ENCODE results near the gene ZNF358. TPM values are rescaled to one million over a fixed set of nuclear protein-coding genes. Genes with fewer than 3 reads are reported as not detected.

ZNF358 gene
- total RNA-seq, 4 donors from 2014 or later: 50.2 to 72.7 (median 69.1) TPM

DNA sequence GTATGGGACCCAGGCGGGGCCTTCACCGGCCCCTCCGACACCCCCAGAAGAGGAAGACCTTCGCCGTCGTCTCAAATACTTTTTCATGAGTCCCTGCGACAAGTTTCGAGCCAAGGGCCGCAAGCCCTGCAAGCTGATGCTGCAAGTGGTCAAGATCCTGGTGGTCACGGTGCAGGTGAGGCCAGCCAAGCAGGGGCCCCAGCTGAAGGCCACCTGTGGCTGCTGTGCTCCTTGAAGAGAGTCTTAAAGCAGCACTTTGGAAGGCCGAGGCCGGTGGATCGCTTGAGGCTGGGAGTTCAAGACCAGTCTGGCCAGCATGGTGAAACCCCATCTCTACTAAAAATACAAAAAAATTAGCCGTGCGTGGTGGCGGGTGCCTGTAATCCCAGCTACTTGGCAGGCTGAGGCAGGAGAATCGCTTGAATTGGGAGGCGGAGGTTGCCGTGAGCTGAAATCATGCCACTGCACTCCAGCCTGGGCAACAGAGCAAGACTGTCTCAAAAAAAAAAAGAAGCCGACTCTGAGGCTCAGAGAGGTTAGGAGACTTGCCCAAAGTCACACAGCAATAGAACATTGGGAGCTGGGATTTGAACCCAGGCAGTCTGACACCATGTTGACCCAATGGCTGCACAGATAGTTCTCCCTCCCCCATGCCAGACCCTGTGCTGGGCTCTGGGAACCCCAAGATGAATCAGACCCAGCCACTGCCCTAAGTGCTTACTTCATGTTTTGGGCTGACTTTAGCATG is 9.3 kb downstream of the ZNF358 start:
- H3K4me3 ChIP-seq: no peak overlapping the region
- intact Hi-C loops (cut with DNase I; ENCODE audit: low total_unique reads): no loop called here
- in situ Hi-C loops (cut with MboI; ENCODE audit: low pct_ligation_motif_present in 1 of 4, low pct_unique_long_range_greater_than_20kb in 1 of 4, low sequenced_read_pairs in 3 of 4): no loop called here
- 94 to 95% methylated on average over 6 to 20 of the region's 20 CpGs for WGBS, 2 donors (ENCODE audit: low coverage in 1 of 2)
- H3K27ac ChIP-seq: no peak overlapping the region
- DNase-seq: no peak
- TF ChIP-seq CTCF (IDR thresholded peaks at IDR 0.05): no peak
- TF ChIP-seq EP300 (IDR thresholded peaks at IDR 0.05; ENCODE audit: low read depth): no peak
- no peak for TF ChIP-seq POLR2A (IDR thresholded peaks at IDR 0.05)
- TF ChIP-seq POLR2AphosphoS5 (IDR thresholded peaks at IDR 0.05): no peak
- H3K27me3 ChIP-seq: no peaks in the 10 kb centered on the region
- H3K9me3 ChIP-seq: no peaks in the 10 kb centered on the region
- no peaks in the 10 kb centered on the region for H3K36me3 ChIP-seq
- H3K4me1 ChIP-seq: peaks cover 7 to 20% (median 18%) of the 10 kb centered on the region in 4 donors

- no peaks in the 10 kb centered on the region for H3K9me3 ChIP-seq
- no peak for DNase-seq
- H3K4me3 ChIP-seq: no peak overlapping the region
- TF ChIP-seq POLR2AphosphoS5 (IDR thresholded peaks at IDR 0.05): no peak
- TF ChIP-seq POLR2A (IDR thresholded peaks at IDR 0.05): no peak
- TF ChIP-seq EP300 (IDR thresholded peaks at IDR 0.05; ENCODE audit: low read depth): no peak
- no peak for TF ChIP-seq CTCF (IDR thresholded peaks at IDR 0.05)
- no peaks in the 10 kb centered on the region for H3K36me3 ChIP-seq
- WGBS, 2 donors (ENCODE audit: low coverage in 1 of 2): 83 to 87% methylated on average over 4 to 31 of the region's 31 CpGs
- intact Hi-C loops (cut with DNase I; ENCODE audit: low total_unique reads) (no loop called here), in situ Hi-C loops (cut with MboI; ENCODE audit: low pct_ligation_motif_present in 1 of 4, low pct_unique_long_range_greater_than_20kb in 1 of 4, low sequenced_read_pairs in 3 of 4) (no loop called here)
- no peaks in the 10 kb centered on the region for H3K27me3 ChIP-seq
- peaks cover 7 to 20% (median 17%) of the 10 kb centered on the region in 4 donors for H3K4me1 ChIP-seq
- no peak overlapping the region for H3K27ac ChIP-seq
Observed at GRCh38 chr19:7526059-7526929, 10.4 kb downstream of the ZNF358 start.

- intact Hi-C loops (cut with DNase I; ENCODE audit: low total_unique reads): no loop called here
- no peaks in the 10 kb centered on the region for H3K36me3 ChIP-seq
- in situ Hi-C loops (cut with MboI; ENCODE audit: low pct_ligation_motif_present in 1 of 4, low pct_unique_long_range_greater_than_20kb in 1 of 4, low sequenced_read_pairs in 3 of 4): no loop called here
- no peaks in the 10 kb centered on the region for H3K27me3 ChIP-seq
- no peak overlapping the region for H3K4me3 ChIP-seq
- H3K4me1 ChIP-seq: peaks cover 7 to 12% (median 9%) of the 10 kb centered on the region in 4 donors
- H3K27ac ChIP-seq: no peak overlapping the region
- TF ChIP-seq EP300 (IDR thresholded peaks at IDR 0.05; ENCODE audit: low read depth) (no peak), POLR2A (IDR thresholded peaks at IDR 0.05) (no peak), POLR2AphosphoS5 (IDR thresholded peaks at IDR 0.05) (no peak), CTCF (IDR thresholded peaks at IDR 0.05) (no peak)
- no peak for DNase-seq
- WGBS, 2 donors (ENCODE audit: low coverage in 1 of 2): 82% methylated on average over 25 of the region's 25 CpGs; no CpG with 5 or more reads in 1 of the 2 donors
- H3K9me3 ChIP-seq: no peaks in the 10 kb centered on the region
Observed at GRCh38 chr19:7527516-7528191, 11.8 kb downstream of the ZNF358 start.

GRCh38 chr19:7528192-7528519 is 12.3 kb downstream of the ZNF358 start:
- H3K4me1 ChIP-seq: peaks cover 3 to 9% (median 7%) of the 10 kb centered on the region in 4 donors
- 89% methylated on average over 4 of the region's 7 CpGs; no CpG with 5 or more reads in 1 of the 2 donors for WGBS, 2 donors (ENCODE audit: low coverage in 1 of 2)
- TF ChIP-seq EP300 (IDR thresholded peaks at IDR 0.05; ENCODE audit: low read depth) (no peak), POLR2AphosphoS5 (IDR thresholded peaks at IDR 0.05) (no peak), CTCF (IDR thresholded peaks at IDR 0.05) (no peak)
- no peaks in the 10 kb centered on the region for H3K27me3 ChIP-seq
- no peaks in the 10 kb centered on the region for H3K9me3 ChIP-seq
- H3K4me3 ChIP-seq: no peak overlapping the region
- intact Hi-C loops (cut with DNase I; ENCODE audit: low total_unique reads): no loop called here
- H3K36me3 ChIP-seq: no peaks in the 10 kb centered on the region
- H3K27ac ChIP-seq: no peak overlapping the region
- DNase-seq: no peak
- in situ Hi-C loops (cut with MboI; ENCODE audit: low pct_ligation_motif_present in 1 of 4, low pct_unique_long_range_greater_than_20kb in 1 of 4, low sequenced_read_pairs in 3 of 4): no loop called here

All from transverse colon (tissue), 4 donors.